H1 (cell line): Measurements from ENCODE around the gene GRID2.
A peak's percentile ranks its signal among the peaks of the same experiment; 100 is the strongest.

Experiments
- BRCA1 ChIP-seq: IDR thresholded peaks from 2 replicates; pipeline ENCODE4 v1.6.1; 2012; ENCODE audit warnings: low read depth, low read length, improper control_type of control experiment
- CHD1 ChIP-seq: IDR thresholded peaks from 2 replicates; pipeline ENCODE4 v1.6.1; 2012; ENCODE audit warnings: low read depth, low read length, improper control_type of control experiment
- EZH2 ChIP-seq: fragments of 200-600 bp; sonication (generic); IDR thresholded peaks from 2 replicates; pipeline ENCODE4 v1.7.1; 2012; ENCODE audit warnings: low read depth, mild to moderate bottlenecking, moderate library complexity, low read length, inconsistent platforms; ENCODE audit not compliant: severe bottlenecking
- KDM1A ChIP-seq: fragments of 200-600, 300-600 bp; sonication (generic); IDR thresholded peaks from 2 replicates; pipeline ENCODE4 v1.7.1; 2016; ENCODE audit warnings: mild to moderate bottlenecking, low read length, borderline replicate concordance
- TBP ChIP-seq: IDR thresholded peaks from 2 replicates; pipeline ENCODE4 v1.6.1; 2011; ENCODE audit warnings: low read depth, low read length, improper control_type of control experiment
- ZNF274 ChIP-seq: IDR thresholded peaks from 2 replicates; pipeline ENCODE4 v1.7.0; 2012; ENCODE audit warnings: low read length, borderline replicate concordance; ENCODE audit errors: extremely low read depth
- TF ChIP-seq, protein P1 (sequence below), 3 experiments: IDR thresholded peaks; 1 replicate in 2 of 3; 2 replicates in 1 of 3; pipeline versions ENCODE4 v1.5.1 to v1.6.1; 2011; ENCODE audit warnings: low read length in 3 of 3, mild to moderate bottlenecking in 3 of 3, inconsistent platforms in 2 of 3, low read depth in 1 of 3, moderate library complexity in 1 of 3; ENCODE audit not compliant: insufficient read depth in 1 of 3; ENCODE audit errors: control extremely low read depth in 1 of 3

DNA sequence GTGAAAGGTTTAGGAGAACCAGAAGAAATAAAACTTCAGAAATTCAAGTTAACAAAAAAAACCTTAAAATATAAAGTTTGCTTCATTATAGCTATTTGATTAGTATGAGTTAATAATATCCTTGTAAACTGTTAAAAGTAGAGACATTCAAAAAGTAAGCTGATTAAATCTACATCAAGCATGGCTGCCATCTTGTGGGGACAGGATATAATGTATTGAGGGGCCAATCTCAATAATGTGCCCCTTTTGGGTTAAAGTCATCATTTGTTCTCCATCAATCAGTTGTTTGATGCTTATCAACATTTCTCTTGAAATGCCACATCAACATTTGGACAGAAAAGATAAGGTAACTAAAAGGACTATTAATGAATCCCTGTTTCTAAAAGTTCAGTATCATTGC lies 4.6 kb upstream of the GRID2 start:
- TF ChIP-seq TBP, result no peak
- no peak for TF ChIP-seq ZNF274
- TF ChIP-seq, protein P1, sequence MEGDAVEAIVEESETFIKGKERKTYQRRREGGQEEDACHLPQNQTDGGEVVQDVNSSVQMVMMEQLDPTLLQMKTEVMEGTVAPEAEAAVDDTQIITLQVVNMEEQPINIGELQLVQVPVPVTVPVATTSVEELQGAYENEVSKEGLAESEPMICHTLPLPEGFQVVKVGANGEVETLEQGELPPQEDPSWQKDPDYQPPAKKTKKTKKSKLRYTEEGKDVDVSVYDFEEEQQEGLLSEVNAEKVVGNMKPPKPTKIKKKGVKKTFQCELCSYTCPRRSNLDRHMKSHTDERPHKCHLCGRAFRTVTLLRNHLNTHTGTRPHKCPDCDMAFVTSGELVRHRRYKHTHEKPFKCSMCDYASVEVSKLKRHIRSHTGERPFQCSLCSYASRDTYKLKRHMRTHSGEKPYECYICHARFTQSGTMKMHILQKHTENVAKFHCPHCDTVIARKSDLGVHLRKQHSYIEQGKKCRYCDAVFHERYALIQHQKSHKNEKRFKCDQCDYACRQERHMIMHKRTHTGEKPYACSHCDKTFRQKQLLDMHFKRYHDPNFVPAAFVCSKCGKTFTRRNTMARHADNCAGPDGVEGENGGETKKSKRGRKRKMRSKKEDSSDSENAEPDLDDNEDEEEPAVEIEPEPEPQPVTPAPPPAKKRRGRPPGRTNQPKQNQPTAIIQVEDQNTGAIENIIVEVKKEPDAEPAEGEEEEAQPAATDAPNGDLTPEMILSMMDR (IDR thresholded peaks at IDR 0.05; ENCODE audit: control extremely low read depth in 1 of 3, insufficient read depth in 1 of 3, low read depth in 1 of 3, low read length in 3 of 3), result peak in 1 of 3 experiments; percentile 37; a peak in 2 of 4 replicates
- TF ChIP-seq EZH2, result no peak
- TF ChIP-seq KDM1A, result no peak
- TF ChIP-seq BRCA1, result no peak
- no peak for TF ChIP-seq CHD1
